HG03558 (cell line): ENCODE measurements around the gene ORC1.

Experiments
- ATAC-seq: cut with Tn5 transposase; IDR thresholded peaks from one replicate; pipeline ENCODE4 v1.9.1; 2021; ENCODE audit warnings: moderate number of reproducible peaks; ENCODE audit not compliant: unreplicated experiment; ENCODE audit errors: extremely low read depth

Gene ORC1

GRCh38 chr1:52348704-52349300, 55.4 kb downstream of the ORC1 start:
- no peak for ATAC-seq

- no peak for ATAC-seq
Observed at GRCh38 chr1:52346653-52347052, 57.6 kb downstream of the ORC1 start.

GRCh38 chr1:52345252-52345651, 59.0 kb downstream of the ORC1 start:
- no peak for ATAC-seq

GRCh38 chr1:52343979-52344378, 60.2 kb downstream of the ORC1 start:
- no peak for ATAC-seq

- no peak for ATAC-seq
Observed at GRCh38 chr1:52341655-52342260, 62.5 kb downstream of the ORC1 start.

- no peak for ATAC-seq
Observed at GRCh38 chr1:52337439-52337838, 66.8 kb downstream of the ORC1 start.

- ATAC-seq: no peak
Observed at GRCh38 chr1:52334906-52335528, 69.2 kb downstream of the ORC1 start.

GRCh38 chr1:52332411-52332810, 71.8 kb downstream of the ORC1 start:
- ATAC-seq: no peak

GRCh38 chr1:52328615-52329014, 75.6 kb downstream of the ORC1 start:
- no peak for ATAC-seq

GRCh38 chr1:52325786-52326185, 78.4 kb downstream of the ORC1 start:
- ATAC-seq: no peak

- ATAC-seq: no peak
Observed at GRCh38 chr1:52323731-52324130, 80.5 kb downstream of the ORC1 start.
